HepG2 (cell line): Measurements from ENCODE around the gene CRTAC1. TPM values are rescaled to one million over a fixed set of nuclear protein-coding genes. Genes with fewer than 3 reads are reported as not detected.

ENCODE experiments used
- ATAC-seq: fragments of 200-7000 bp; cut with Tn5 transposase; 3 replicates; pipeline ENCODE4 v1.9.1; 2020; ENCODE audit warnings: mild to moderate bottlenecking, moderate library complexity
- BruUV-seq: library from RNA; stranded (reverse); fragments of 400-500 nt; replicated peaks from 2 replicates; lab custom pipeline; 2021; lab: Mats Ljungman, UMichigan
- CTCF ChIA-PET: fragments of 300-600 bp; formaldehyde crosslinking; extraction: SDS; loops from one replicate; lab custom pipeline; 2021; ENCODE audit warnings: low total read pairs, inconsistent platforms, low intra/inter-chr PET ratio; lab: Yijun Ruan, JAX
- POLR2A ChIA-PET: fragments of 350-600 bp; sonication (Branson Sonifier 250); formaldehyde crosslinking; loops from one replicate; lab custom pipeline; 2020; ENCODE audit warnings: antibody characterized with exemption, inconsistent platforms; lab: Yijun Ruan, JAX
- DNase-seq: peaks from one replicate; pipeline ENCODE4 v3.0.0-alpha.2; 2015; ENCODE audit warnings: low spot score
- FAIRE-seq: peaks from 3 replicates; lab custom pipeline; 2011; peaks lifted over from hg19 to GRCh38; lab: Jason Lieb, UNC
- H2AFZ ChIP-seq: one replicate; pipeline ENCODE4 v1.6.1; 2011; ENCODE audit warnings: low read length, inconsistent platforms
- H3K27ac ChIP-seq: fragments of 300-600 bp; 3 replicates; pipeline ENCODE4 v1.8.0; 2011; ENCODE audit warnings: mixed run types, mild to moderate bottlenecking, mixed read lengths, low read length, inconsistent platforms; ENCODE audit not compliant: insufficient read depth; ENCODE audit errors: extremely low read length
- H3K27me3 ChIP-seq, 2 experiments: fragments of 200-600 bp in 1 of 2; 2 replicates in 1 of 2; 3 replicates in 1 of 2; pipeline versions ENCODE4 v1.6.0 to v1.8.0; 2011; ENCODE audit warnings: low read length in 2 of 2, mild to moderate bottlenecking in 2 of 2, moderate library complexity in 2 of 2, inconsistent platforms in 1 of 2; ENCODE audit not compliant: insufficient read depth in 2 of 2, control insufficient read depth in 1 of 2
- H3K36me3 ChIP-seq, 2 experiments: fragments of 200-600 bp in 1 of 2; replicated peaks in 1 of 2; 2 replicates in 1 of 2; 3 replicates in 1 of 2; pipeline versions ENCODE4 v1.5.1 to v1.8.0; 2011; ENCODE audit warnings: low read length in 2 of 2, inconsistent platforms in 1 of 2; ENCODE audit not compliant: insufficient read depth in 2 of 2, control insufficient read depth in 1 of 2
- H3K4me1 ChIP-seq: 2 replicates; pipeline ENCODE4 v1.5.1; 2012; ENCODE audit warnings: low read length, inconsistent platforms; ENCODE audit not compliant: insufficient read depth
- H3K4me2 ChIP-seq: 2 replicates; pipeline ENCODE4 v1.6.0; 2011; ENCODE audit warnings: low read depth, low read length, inconsistent platforms
- H3K4me3 ChIP-seq, 3 experiments: fragments of 200-600 bp in 1 of 3; sonication (generic), shearing (Covaris generic) in 1 of 3; replicated peaks in 1 of 3; 2 replicates each; pipeline ENCODE4 v1.5.1; 2011 to 2016; ENCODE audit warnings: low read length in 3 of 3, inconsistent platforms in 2 of 3, low read depth in 2 of 3, mild to moderate bottlenecking in 2 of 3, control low read depth in 1 of 3, mixed read lengths in 1 of 3; ENCODE audit not compliant: insufficient read depth in 1 of 3
- H3K79me2 ChIP-seq: one replicate; pipeline ENCODE4 v1.6.1; 2011; ENCODE audit warnings: low read length, inconsistent platforms; ENCODE audit not compliant: insufficient read depth
- H3K9ac ChIP-seq: 2 replicates; pipeline ENCODE4 v1.6.0; 2011; ENCODE audit warnings: mild to moderate bottlenecking, low read depth, low read length, inconsistent platforms; ENCODE audit not compliant: insufficient read depth
- H3K9me3 ChIP-seq: 2 replicates; pipeline ENCODE4 v1.5.1; 2012; ENCODE audit warnings: mild to moderate bottlenecking, low read length
- H4K20me1 ChIP-seq: 2 replicates; pipeline ENCODE4 v1.6.0; 2011; ENCODE audit warnings: inconsistent platforms, mild to moderate bottlenecking, low read length, moderate library complexity; ENCODE audit not compliant: insufficient read depth
- CREM ChIP-seq, 2 experiments: sonication (generic) in 1 of 2; formaldehyde crosslinking in 1 of 2; IDR thresholded peaks; 2 replicates each; pipeline versions ENCODE4 v1.4.0 to v1.6.1; 2016 to 2020; ENCODE audit warnings: antibody characterized with exemption in 1 of 2, mild to moderate bottlenecking in 1 of 2, missing genetic modification reagents in 1 of 2
- MAZ ChIP-seq, 2 experiments: sonication (generic) in 1 of 2; formaldehyde crosslinking in 1 of 2; IDR thresholded peaks; 2 replicates each; pipeline versions ENCODE4 v1.5.0 to v1.6.1; 2012 to 2020; ENCODE audit warnings: low read depth in 2 of 2, mild to moderate bottlenecking in 2 of 2, borderline replicate concordance in 1 of 2, improper control_type of control experiment in 1 of 2, low read length in 1 of 2, missing genetic modification reagents in 1 of 2, moderate library complexity in 1 of 2
- PTBP1 ChIP-seq: fragments of 200-400 bp; formaldehyde crosslinking; IDR thresholded peaks from 2 replicates; pipeline ENCODE4 v1.6.1; 2018; ENCODE audit warnings: low read length, low read depth; ENCODE audit not compliant: poor library complexity, severe bottlenecking
- REST ChIP-seq, 2 experiments: IDR thresholded peaks; 2 replicates each; pipeline ENCODE4 v1.6.1; 2011 to 2012; ENCODE audit warnings: low read length in 2 of 2, borderline replicate concordance in 1 of 2, low read depth in 1 of 2, mild to moderate bottlenecking in 1 of 2, moderate library complexity in 1 of 2
- SAFB2 ChIP-seq: sonication (generic); formaldehyde crosslinking; IDR thresholded peaks from 2 replicates; pipeline ENCODE4 v1.5.1; 2020; ENCODE audit warnings: missing genetic modification reagents, low read depth, mild to moderate bottlenecking, borderline replicate concordance
- WGBS: methylation state at CpG from one replicate; pipeline ENCODE4 v1.1.6; 2017; ENCODE audit warnings: low lambda C conversion rate; 5-methylcytosine and 5-hydroxymethylcytosine counted together
- in situ Hi-C: cut with HindIII; loops from 2 replicates; pipeline ENCODE4 v1.10.0; 2017; ENCODE audit warnings: low pct_unique_long_range_greater_than_20kb; ENCODE audit not compliant: extremely low pct_ligation_motif_present
- intact Hi-C: fragments of 100-400 bp; cut with micrococcal nuclease; formaldehyde crosslinking; loops from one replicate; pipeline ENCODE4 v1.10.0; 2022; ENCODE audit not compliant: unreplicated experiment
- polyA plus RNA-seq, 8 experiments: library from polyadenylated mRNA; depleted of rRNA in 3 of 8; stranded (reverse) in 7 of 8; unstranded in 1 of 8; fragments of >200 nt; fragmentation: Illumina TruSeq in 4 of 8; extraction: Trizol in 4 of 8; gene quantifications; 2 replicates each; pipeline versions ENCODE4 v1.2.1 to v1.2.3, GENCODE V29; 2011 to 2016; ENCODE audit warnings: low read depth in 4 of 8, missing spikeins in 1 of 8, mixed read lengths in 1 of 8; ENCODE audit not compliant: insufficient read depth in 1 of 8
- total RNA-seq, 5 experiments: library from RNA; depleted of rRNA; stranded (reverse); fragments of >200 nt; fragmentation: Illumina TruSeq; extraction: Trizol; gene quantifications; 2 replicates each; pipeline ENCODE4 v1.2.3, GENCODE V29; 2016; ENCODE audit warnings: low read depth in 1 of 5
- TF ChIP-seq, protein P1 (sequence below): IDR thresholded peaks from 2 replicates; pipeline ENCODE4 v1.6.1; 2012; ENCODE audit warnings: low read length, improper control_type of control experiment

Gene CRTAC1
- total and polyA plus RNA-seq, 2 of the 13 experiments (the other 11 are each of a cell fraction or from before 2014, with no cell fraction given), result not detected

GRCh38 chr10:97999923-98000248 lies 30.5 kb downstream of the CRTAC1 start (continued):
- TF ChIP-seq, protein P1, sequence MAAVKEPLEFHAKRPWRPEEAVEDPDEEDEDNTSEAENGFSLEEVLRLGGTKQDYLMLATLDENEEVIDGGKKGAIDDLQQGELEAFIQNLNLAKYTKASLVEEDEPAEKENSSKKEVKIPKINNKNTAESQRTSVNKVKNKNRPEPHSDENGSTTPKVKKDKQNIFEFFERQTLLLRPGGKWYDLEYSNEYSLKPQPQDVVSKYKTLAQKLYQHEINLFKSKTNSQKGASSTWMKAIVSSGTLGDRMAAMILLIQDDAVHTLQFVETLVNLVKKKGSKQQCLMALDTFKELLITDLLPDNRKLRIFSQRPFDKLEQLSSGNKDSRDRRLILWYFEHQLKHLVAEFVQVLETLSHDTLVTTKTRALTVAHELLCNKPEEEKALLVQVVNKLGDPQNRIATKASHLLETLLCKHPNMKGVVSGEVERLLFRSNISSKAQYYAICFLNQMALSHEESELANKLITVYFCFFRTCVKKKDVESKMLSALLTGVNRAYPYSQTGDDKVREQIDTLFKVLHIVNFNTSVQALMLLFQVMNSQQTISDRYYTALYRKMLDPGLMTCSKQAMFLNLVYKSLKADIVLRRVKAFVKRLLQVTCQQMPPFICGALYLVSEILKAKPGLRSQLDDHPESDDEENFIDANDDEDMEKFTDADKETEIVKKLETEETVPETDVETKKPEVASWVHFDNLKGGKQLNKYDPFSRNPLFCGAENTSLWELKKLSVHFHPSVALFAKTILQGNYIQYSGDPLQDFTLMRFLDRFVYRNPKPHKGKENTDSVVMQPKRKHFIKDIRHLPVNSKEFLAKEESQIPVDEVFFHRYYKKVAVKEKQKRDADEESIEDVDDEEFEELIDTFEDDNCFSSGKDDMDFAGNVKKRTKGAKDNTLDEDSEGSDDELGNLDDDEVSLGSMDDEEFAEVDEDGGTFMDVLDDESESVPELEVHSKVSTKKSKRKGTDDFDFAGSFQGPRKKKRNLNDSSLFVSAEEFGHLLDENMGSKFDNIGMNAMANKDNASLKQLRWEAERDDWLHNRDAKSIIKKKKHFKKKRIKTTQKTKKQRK, result no peak
- TF ChIP-seq CREM (IDR thresholded peaks at IDR 0.05) (no peak), CREM (CRISPR knock-in tag; IDR thresholded peaks at IDR 0.05) (no peak), PTBP1 (no peak), SAFB2 (CRISPR knock-in tag) (no peak)
- TF ChIP-seq, all 625 proteins: peak for 0

- Histone ChIP-seq H3K27ac (no peak overlapping the region), H3K4me3 (no peak overlapping the region), H3K79me2 (no peaks in the 10 kb centered on the region), H3K4me2 (no peak overlapping the region), H2AFZ (no peak overlapping the region), H4K20me1 (no peaks in the 10 kb centered on the region), H3K9me3 (peaks cover 4% of the 10 kb centered on the region; the same call in 1 of the 2 replicates), H3K9ac (no peak overlapping the region), H3K36me3 (no peaks in the 10 kb centered on the region), H3K27me3 (no peaks in the 10 kb centered on the region; a peak in 1 of 5 replicates), H3K4me1 (peaks cover 11% of the 10 kb centered on the region; the same call in 1 of the 2 replicates)
- BruUV-seq, result no TSS peak
- no peak for FAIRE-seq
- intact Hi-C loops, result no loop called here
- in situ Hi-C loops, result no loop called here
- TF ChIP-seq MAZ (IDR thresholded peaks at IDR 0.05; ENCODE audit: borderline replicate concordance, low read depth, low read length), result no peak
- TF ChIP-seq MAZ (CRISPR knock-in tag; IDR thresholded peaks at IDR 0.05; ENCODE audit: low read depth), result no peak
- peak; percentile 5 to 66; a peak in 3 of 4 replicates for TF ChIP-seq REST (IDR thresholded peaks at IDR 0.05; ENCODE audit: borderline replicate concordance in 1 of 2, low read depth in 1 of 2, low read length in 2 of 2)
- ChIA-PET POLR2A (no interaction called here), CTCF (no interaction called here)
- ATAC-seq, result peak; percentile 54
- 7% methylated on average over 3 of the region's 10 CpGs for WGBS
- DNase-seq, result no peak
These were observed 31.1 kb downstream of the CRTAC1 start for GRCh38 chr10:97999066-97999922.
